ENCODE results near the gene CACNG4.

CACNG4 gene

GRCh38 chr17:67051837-67052236 lies 87.3 kb downstream of the CACNG4 start:
- Histone ChIP-seq H3K4me3 (ENCODE audit: low read depth, low read length) (no peak overlapping the region), H3K36me3 (no peaks in the 10 kb centered on the region), H3K27ac (no peak overlapping the region), H3K9me3 (ENCODE audit: severe bottlenecking) (peaks cover 20% of the 10 kb centered on the region), H3K27me3 (ENCODE audit: insufficient read depth, low read depth, severe bottlenecking) (no peaks in the 10 kb centered on the region)
- no peak for DNase-seq
- TF ChIP-seq CTCF (IDR thresholded peaks at IDR 0.05; ENCODE audit: low read depth, low read length), result no peak

- no peak for TF ChIP-seq CTCF (IDR thresholded peaks at IDR 0.05; ENCODE audit: low read depth, low read length)
- DNase-seq, result peak; percentile 1
- no peaks in the 10 kb centered on the region for H3K27me3 ChIP-seq (ENCODE audit: insufficient read depth, low read depth, severe bottlenecking)
- H3K36me3 ChIP-seq, result no peaks in the 10 kb centered on the region
- H3K27ac ChIP-seq, result no peak overlapping the region
- no peak overlapping the region for H3K4me3 ChIP-seq (ENCODE audit: low read depth, low read length)
- H3K9me3 ChIP-seq (ENCODE audit: severe bottlenecking), result peaks cover 13% of the 10 kb centered on the region
These were observed 88.4 kb downstream of the CACNG4 start for GRCh38 chr17:67052720-67053437.

GRCh38 chr17:67053438-67054000 lies 89.0 kb downstream of the CACNG4 start:
- Histone ChIP-seq H3K4me3 (ENCODE audit: low read depth, low read length) (no peak overlapping the region), H3K27me3 (ENCODE audit: insufficient read depth, low read depth, severe bottlenecking) (no peaks in the 10 kb centered on the region), H3K27ac (no peak overlapping the region), H3K9me3 (ENCODE audit: severe bottlenecking) (peaks cover 10% of the 10 kb centered on the region), H3K36me3 (no peaks in the 10 kb centered on the region)
- no peak for TF ChIP-seq CTCF (IDR thresholded peaks at IDR 0.05; ENCODE audit: low read depth, low read length)
- peak; percentile 4 for DNase-seq

- Histone ChIP-seq H3K27ac (no peak overlapping the region), H3K27me3 (ENCODE audit: insufficient read depth, low read depth, severe bottlenecking) (no peaks in the 10 kb centered on the region), H3K36me3 (no peaks in the 10 kb centered on the region), H3K9me3 (ENCODE audit: severe bottlenecking) (peaks cover 6% of the 10 kb centered on the region), H3K4me3 (ENCODE audit: low read depth, low read length) (no peak overlapping the region)
- DNase-seq, result peak; percentile 5
- no peak for TF ChIP-seq CTCF (IDR thresholded peaks at IDR 0.05; ENCODE audit: low read depth, low read length)
These were observed 89.6 kb downstream of the CACNG4 start for GRCh38 chr17:67054011-67054591.

GRCh38 chr17:67054608-67055007 lies 90.1 kb downstream of the CACNG4 start:
- Histone ChIP-seq H3K36me3 (no peaks in the 10 kb centered on the region), H3K9me3 (ENCODE audit: severe bottlenecking) (peaks cover 4% of the 10 kb centered on the region), H3K27me3 (ENCODE audit: insufficient read depth, low read depth, severe bottlenecking) (no peaks in the 10 kb centered on the region), H3K27ac (no peak overlapping the region), H3K4me3 (ENCODE audit: low read depth, low read length) (no peak overlapping the region)
- DNase-seq, result no peak
- no peak for TF ChIP-seq CTCF (IDR thresholded peaks at IDR 0.05; ENCODE audit: low read depth, low read length)
